ENCODE results near the gene GAB2. TPM values are rescaled to one million over a fixed set of nuclear protein-coding genes. Genes with fewer than 3 reads are reported as not detected.

The GAB2 gene
- total and polyA plus RNA-seq, 2 of the 4 experiments (the other 2 are of a cell fraction): 3.3 to 5.9 TPM

GRCh38 chr11:78237293-78238046 lies 180.2 kb downstream of the GAB2 start:
- Histone ChIP-seq H4K20me1 (ENCODE audit: insufficient read depth, low read length) (0 out of 2 replicates have a peak, but pooled peaks cover 3% of the 10 kb centered on the region), H4K5ac (ENCODE audit: low read depth, low read length) (no peak overlapping the region), H2BK120ac (ENCODE audit: low read depth, low read length) (no peak overlapping the region), H3K27me3 (ENCODE audit: control insufficient read depth, insufficient read depth, low read length) (no peaks in the 10 kb centered on the region), H3K4me1 (ENCODE audit: control insufficient read depth, insufficient read depth, low read length) (no peaks in the 10 kb centered on the region), H2BK15ac (ENCODE audit: low read depth, low read length) (no peak overlapping the region), H3K9me3 (ENCODE audit: control insufficient read depth, insufficient read depth, low read length) (0 out of 2 replicates have a peak, but pooled peaks cover 2% of the 10 kb centered on the region), H2AK9ac (replicated peaks; ENCODE audit: low read depth, low read length, poor library complexity) (no peak overlapping the region), H3K27ac (ENCODE audit: insufficient read depth, low read length) (no peak overlapping the region), H3K4me3 (ENCODE audit: insufficient read depth, low read depth, low read length) (no peak overlapping the region), H2BK20ac (ENCODE audit: low read depth, low read length) (no peak overlapping the region), H3K14ac (replicated peaks; ENCODE audit: low read depth, low read length) (no peak overlapping the region), H3K79me1 (ENCODE audit: low read depth in 1 of 2, low read length in 2 of 2) (peaks cover 0 to 4% of the 10 kb centered on the region in 2 experiments; a peak in 1 of 4 replicates), H3K56ac (ENCODE audit: extremely low read depth, insufficient read depth, low read length) (no peak overlapping the region), H3K4me2 (ENCODE audit: low read depth, low read length) (no peak overlapping the region), H2AK5ac (ENCODE audit: low read depth, low read length) (no peak overlapping the region), H4K8ac (ENCODE audit: low read depth in 2 of 2, low read length in 2 of 2) (no peak overlapping the region), H2BK5ac (ENCODE audit: low read depth, low read length, poor library complexity, severe bottlenecking) (no peak overlapping the region), H3K9ac (ENCODE audit: low read depth, low read length) (no peak overlapping the region), H3K9me1 (ENCODE audit: insufficient read depth, low read length) (no peaks in the 10 kb centered on the region), H3K23ac (ENCODE audit: low read depth, low read length) (no peak overlapping the region), H3K4ac (ENCODE audit: low read depth, low read length) (no peak overlapping the region), H3K18ac (ENCODE audit: low read depth, low read length) (no peak overlapping the region), H4K91ac (ENCODE audit: insufficient read depth, low read depth, low read length) (no peak overlapping the region), H2AFZ (replicated peaks; ENCODE audit: low read length, poor library complexity) (no peak overlapping the region), H3K36me3 (ENCODE audit: control insufficient read depth, insufficient read depth, low read length) (0 out of 2 replicates have a peak, but pooled peaks cover 2% of the 10 kb centered on the region)
- no peak for ATAC-seq (ENCODE audit: low read depth)
- in situ Hi-C loops (cut with MboI; ENCODE audit: low sequenced_read_pairs): no loop called here
- ChIA-PET POLR2A (ENCODE audit: unreplicated experiment) (no interaction called here), CTCF (no interaction called here)
- intact Hi-C loops (cut with micrococcal nuclease): no loop called here
- no peak for DNase-seq
- dilution Hi-C loops (cut with HindIII; ENCODE audit: low sequenced_read_pairs, unreplicated experiment): no loop called here
- TF ChIP-seq POLR2A (IDR thresholded peaks at IDR 0.05; ENCODE audit: low read depth, low read length) (no peak), RCOR1 (IDR thresholded peaks at IDR 0.05; ENCODE audit: insufficient replicate concordance, low read length) (no peak), CEBPB (IDR thresholded peaks at IDR 0.05; ENCODE audit: low read depth, low read length) (no peak), FOS (IDR thresholded peaks at IDR 0.05; ENCODE audit: low read depth, low read length) (no peak), MAZ (IDR thresholded peaks at IDR 0.05; ENCODE audit: borderline replicate concordance, low read depth, low read length) (no peak), RFX5 (IDR thresholded peaks at IDR 0.05; ENCODE audit: low read depth, low read length) (no peak), SMC3 (IDR thresholded peaks at IDR 0.05; ENCODE audit: low read depth, low read length) (no peak), CHD1 (IDR thresholded peaks at IDR 0.05; ENCODE audit: low read depth, low read length) (no peak), USF2 (IDR thresholded peaks at IDR 0.05; ENCODE audit: low read depth, low read length) (no peak), BHLHE40 (IDR thresholded peaks at IDR 0.05; ENCODE audit: low read depth, low read length) (no peak), ELK1 (IDR thresholded peaks at IDR 0.05; ENCODE audit: borderline replicate concordance, low read depth, low read length) (no peak), MXI1 (IDR thresholded peaks at IDR 0.05; ENCODE audit: borderline replicate concordance, low read depth, low read length) (no peak), MAFK (IDR thresholded peaks at IDR 0.05; ENCODE audit: low read depth, low read length) (no peak)
- TF ChIP-seq, protein P1, sequence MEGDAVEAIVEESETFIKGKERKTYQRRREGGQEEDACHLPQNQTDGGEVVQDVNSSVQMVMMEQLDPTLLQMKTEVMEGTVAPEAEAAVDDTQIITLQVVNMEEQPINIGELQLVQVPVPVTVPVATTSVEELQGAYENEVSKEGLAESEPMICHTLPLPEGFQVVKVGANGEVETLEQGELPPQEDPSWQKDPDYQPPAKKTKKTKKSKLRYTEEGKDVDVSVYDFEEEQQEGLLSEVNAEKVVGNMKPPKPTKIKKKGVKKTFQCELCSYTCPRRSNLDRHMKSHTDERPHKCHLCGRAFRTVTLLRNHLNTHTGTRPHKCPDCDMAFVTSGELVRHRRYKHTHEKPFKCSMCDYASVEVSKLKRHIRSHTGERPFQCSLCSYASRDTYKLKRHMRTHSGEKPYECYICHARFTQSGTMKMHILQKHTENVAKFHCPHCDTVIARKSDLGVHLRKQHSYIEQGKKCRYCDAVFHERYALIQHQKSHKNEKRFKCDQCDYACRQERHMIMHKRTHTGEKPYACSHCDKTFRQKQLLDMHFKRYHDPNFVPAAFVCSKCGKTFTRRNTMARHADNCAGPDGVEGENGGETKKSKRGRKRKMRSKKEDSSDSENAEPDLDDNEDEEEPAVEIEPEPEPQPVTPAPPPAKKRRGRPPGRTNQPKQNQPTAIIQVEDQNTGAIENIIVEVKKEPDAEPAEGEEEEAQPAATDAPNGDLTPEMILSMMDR (conservative IDR thresholded peaks at IDR 0.05; ENCODE audit: low read depth, low read length): no peak
- no TSS peak for BruUV-seq (replicated peaks)

Data from IMR-90 (cell line).